HG02798 (cell line): Measurements from ENCODE around the gene CELF5.
"Not testable (repeated sequence)": the region's sequence is repeated elsewhere in the genome, so short reads cannot be mapped to it uniquely, and the experiment has no call there.

Experiments
- ATAC-seq: cut with Tn5 transposase; IDR thresholded peaks from one replicate; pipeline ENCODE4 v1.9.1; 2021; ENCODE audit warnings: mild to moderate bottlenecking; ENCODE audit not compliant: unreplicated experiment, poor library complexity

Gene CELF5

DNA sequence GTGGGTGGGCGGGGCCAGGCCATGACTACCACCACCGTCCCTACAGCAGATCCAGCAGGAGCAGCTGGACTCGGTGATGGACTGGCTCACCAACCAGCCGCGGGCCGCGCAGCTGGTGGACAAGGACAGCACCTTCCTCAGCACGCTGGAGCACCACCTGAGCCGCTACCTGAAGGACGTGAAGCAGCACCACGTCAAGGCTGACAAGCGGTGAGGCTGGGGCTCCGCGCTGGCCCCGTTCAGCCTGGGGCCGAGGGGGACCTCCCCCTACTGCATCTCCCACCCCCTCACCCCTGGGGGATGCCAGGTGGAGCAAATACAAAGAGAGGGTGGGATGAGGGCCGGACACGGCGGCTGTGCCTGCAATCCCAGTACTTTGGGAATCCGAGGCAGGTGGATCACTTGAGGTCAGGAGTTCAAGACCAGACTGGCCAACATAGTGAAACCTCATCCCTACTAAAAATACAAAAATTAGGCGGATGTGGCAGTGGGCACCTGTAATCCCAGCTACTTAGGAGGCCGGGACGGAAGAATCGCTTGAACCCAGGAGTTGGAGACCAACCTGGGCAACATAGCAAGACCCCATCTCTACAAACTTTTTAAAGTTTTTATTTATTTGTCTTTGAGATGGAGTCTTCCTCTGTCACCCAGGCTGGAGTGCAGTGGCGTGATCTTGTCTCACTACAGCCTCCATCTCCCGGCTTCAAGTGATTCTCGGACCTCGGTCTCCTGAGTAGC, 18.1 kb upstream of the CELF5 start:
- no peak for ATAC-seq

DNA sequence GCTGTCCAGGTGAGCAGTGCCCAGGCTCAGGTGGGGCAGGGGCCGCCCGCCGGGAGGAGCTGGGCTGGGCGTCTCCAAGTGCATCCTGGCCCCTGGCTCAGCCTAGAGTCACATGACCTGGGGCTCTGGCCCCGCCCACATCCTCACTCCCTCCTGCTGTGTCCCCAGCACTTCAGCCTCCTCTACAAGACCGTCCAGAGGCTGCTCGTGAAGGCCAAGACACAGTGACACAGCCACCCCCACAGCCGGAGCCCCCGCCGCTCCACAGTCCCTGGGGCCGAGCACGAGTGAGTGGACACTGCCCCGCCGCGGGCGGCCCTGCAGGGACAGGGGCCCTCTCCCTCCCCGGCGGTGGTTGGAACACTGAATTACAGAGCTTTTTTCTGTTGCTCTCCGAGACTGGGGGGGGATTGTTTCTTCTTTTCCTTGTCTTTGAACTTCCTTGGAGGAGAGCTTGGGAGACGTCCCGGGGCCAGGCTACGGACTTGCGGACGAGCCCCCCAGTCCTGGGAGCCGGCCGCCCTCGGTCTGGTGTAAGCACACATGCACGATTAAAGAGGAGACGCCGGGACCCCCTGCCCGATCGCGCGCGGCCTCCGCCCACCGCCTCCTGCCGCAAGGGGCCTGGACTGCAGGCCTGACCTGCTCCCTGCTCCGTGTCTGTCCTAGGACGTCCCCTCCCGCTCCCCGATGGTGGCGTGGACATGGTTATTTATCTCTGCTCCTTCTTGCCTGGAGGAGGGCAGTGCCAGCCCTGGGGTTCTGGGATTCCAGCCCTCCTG, 16.8 kb upstream of the CELF5 start:
- ATAC-seq = no peak

DNA sequence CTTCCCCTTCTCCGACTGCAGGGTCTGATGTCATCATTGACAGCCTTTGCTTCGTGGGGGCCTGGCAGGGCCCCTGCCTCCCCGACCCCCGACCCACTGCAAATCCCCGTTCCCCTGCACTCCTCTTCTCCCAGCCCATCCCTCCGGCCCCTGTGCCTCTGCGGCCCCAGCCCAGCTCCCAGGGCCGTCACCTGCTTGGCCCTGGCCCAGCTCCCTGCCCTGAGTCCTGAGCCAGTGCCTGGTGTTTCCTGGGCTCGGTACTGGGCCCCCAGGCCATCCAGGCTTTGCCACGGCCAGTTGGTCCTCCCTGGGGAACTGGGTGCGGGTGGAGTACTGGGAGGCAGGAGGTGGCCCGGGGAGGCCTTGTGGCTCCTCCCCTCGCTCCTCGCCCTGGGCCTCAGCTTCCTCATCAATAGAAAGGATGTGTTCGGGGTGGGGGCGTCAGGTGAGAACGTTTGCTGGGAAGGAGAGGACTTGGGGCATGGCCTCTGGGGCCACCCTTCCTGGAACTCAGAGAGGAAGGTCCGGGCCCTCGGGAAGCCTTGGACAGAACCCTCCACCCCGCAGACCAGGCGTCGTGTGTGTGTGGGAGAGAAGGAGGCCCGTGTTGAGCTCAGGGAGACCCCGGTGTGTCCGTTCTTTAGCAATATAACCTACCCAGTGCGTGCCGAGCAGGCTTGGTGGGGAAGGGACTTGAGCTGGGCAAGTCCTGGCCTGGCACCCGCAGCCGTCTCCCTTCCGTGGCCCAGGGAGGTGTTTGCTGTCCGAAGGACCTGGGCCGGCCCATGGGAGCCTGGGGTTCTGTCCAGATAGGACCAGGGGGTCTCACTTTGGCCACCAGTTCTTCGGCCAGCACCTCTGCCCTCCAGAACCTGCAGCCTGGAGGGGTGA, 15.9 kb upstream of the CELF5 start:
- ATAC-seq = no peak

GRCh38 chr19:3210347-3211017, 14.0 kb upstream of the CELF5 start:
- peak; percentile 50 for ATAC-seq

DNA sequence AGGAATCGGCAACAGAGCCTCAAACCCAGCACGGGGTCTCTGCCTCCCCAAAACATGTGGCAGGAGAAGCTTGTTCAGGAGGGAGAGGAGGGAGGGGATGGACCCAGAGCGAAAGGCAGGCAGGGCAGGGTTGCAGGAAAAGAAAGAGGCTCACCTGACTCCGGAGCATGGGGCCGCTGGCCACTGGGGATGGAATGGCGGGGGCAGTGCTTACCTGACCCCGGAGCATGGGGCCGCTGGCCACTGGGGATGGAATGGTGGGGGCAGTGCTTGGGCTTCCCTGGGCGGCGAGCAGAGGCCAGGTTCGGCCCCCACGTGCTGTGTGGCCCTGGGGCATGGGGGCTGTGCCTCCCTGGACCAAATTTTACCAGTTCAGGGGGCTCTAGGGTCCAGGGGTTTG, 13.3 kb upstream of the CELF5 start:
- no peak for ATAC-seq

- no peak for ATAC-seq
Measured at GRCh38 chr19:3213159-3213558, 11.3 kb upstream of the CELF5 start.

DNA sequence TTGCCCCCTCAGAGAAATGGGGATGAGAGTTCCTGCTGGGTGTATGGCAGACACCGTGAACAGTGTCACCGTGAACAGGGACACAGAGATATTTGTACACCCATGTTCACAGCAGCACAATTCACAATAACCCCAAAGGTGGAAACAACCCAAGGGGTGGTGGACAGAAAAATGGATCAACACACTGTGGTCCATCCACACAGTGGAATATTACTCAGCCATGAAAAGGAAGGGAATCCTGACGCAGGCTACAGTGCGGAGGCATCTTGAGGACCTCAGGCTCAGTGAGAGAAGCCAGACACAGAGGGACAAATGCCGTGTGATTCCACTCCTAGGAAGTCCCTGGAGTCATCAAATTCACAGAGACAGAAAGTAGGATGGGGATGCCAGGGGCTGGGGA, 7.6 kb upstream of the CELF5 start:
- no peak for ATAC-seq

DNA sequence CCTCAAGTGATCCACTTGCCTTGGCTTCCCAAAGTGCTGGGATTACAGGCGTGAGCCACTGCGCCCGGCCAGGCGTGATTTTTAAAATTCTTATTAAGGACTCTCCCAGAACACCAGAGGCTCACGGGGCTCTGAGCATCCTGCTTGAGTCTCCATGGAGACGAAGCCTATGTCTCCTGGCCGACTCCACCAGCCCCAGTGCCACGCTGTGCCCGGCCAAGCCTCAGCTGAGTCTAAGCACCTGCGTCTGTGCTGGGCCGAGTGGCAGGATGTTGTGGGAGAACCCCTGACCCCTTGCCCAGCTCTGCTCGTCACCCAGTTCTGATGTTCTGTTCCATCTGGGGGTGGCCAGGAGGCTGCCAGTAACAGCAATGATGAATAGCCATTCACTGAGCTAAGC, 3.9 kb upstream of the CELF5 start:
- ATAC-seq = no peak

GRCh38 chr19:3221576-3221975, 2.9 kb upstream of the CELF5 start:
- not testable (repeated sequence) for ATAC-seq

GRCh38 chr19:3222709-3223108, 1.8 kb upstream of the CELF5 start:
- no peak for ATAC-seq

GRCh38 chr19:3225169-3225485, 666 bp downstream of the CELF5 start:
- no peak for ATAC-seq

- ATAC-seq = no peak
Measured at GRCh38 chr19:3225677-3226093, 1.2 kb downstream of the CELF5 start.

- no peak for ATAC-seq
Measured at GRCh38 chr19:3227054-3227626, 2.7 kb downstream of the CELF5 start.

DNA sequence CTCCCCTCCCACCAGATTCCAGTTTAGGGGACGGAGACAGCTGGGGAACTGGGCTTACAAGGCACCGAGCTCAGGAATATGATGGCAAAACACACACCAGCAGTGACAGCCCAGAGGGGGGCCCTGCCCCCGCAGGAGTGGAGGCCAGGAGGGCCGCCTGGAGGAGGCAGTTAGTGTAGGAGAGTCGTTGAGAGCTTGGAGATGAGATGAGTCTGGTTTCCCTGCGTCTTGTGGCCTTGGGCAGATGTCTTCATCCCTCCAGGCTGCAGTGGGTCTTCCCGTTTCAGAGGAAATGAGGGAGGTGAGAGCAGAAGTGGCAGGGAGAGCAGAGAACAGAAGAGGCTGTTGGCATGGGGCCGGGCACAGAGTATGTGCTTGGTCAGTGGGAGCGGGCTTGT, 4.9 kb downstream of the CELF5 start:
- ATAC-seq = no peak

- ATAC-seq = no peak
Measured at GRCh38 chr19:3229888-3230496, 5.5 kb downstream of the CELF5 start.

DNA sequence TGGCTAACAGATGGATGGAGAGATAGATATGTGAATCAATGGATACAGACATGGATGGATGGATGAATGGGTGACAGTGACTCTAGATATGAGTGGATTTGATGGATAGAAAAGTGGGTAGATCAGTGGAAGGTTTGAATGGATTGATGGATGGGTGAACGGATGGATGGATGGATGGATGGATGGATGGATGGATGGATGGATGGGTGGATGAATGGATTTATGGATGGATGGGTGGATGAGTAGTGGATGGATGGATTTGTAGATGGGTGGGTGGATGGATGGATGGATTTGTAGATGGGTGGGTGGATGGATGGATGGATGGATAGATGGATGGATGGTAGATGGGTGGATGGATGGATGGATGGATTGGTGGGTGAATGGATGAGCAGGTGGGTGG, 6.8 kb downstream of the CELF5 start:
- ATAC-seq = no peak

GRCh38 chr19:3233116-3233515, 8.7 kb downstream of the CELF5 start:
- no peak for ATAC-seq

- no peak for ATAC-seq
Measured at GRCh38 chr19:3233831-3234230, 9.4 kb downstream of the CELF5 start.

DNA sequence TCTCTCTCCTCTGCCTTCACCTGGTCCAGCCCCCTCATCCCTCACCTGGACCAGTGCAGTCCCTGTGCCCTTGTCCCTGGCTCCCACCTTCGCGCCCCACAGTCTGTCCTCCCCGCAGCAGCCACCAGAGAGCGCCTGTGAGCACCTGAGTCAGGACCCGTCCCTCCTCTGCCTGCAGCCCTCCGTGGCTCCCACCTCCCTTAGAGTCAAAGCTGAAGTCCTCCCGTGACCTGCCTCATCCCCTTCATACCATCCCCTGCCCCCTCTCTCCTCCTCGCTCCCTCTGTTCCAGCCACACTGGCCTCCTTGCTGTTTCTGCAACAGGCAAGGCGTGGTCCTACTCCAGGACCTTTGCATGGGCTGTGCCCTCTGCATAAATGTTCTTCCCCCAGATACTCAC, 10.3 kb downstream of the CELF5 start:
- no peak for ATAC-seq

- ATAC-seq = not testable (repeated sequence)
Measured at GRCh38 chr19:3235604-3236003, 11.1 kb downstream of the CELF5 start.
